Transverse colon (tissue), 4 donors: ENCODE measurements around the gene UBIAD1. TPM values are rescaled to one million over a fixed set of nuclear protein-coding genes. Genes with fewer than 3 reads are reported as not detected.

ENCODE experiments used
- DNase-seq: peaks from one replicate; pipeline ENCODE4 v3.0.0-alpha.2; 2019
- H3K27ac ChIP-seq, 4 donors: fragments of 200-600 bp; sonication (generic); 2 replicates each; pipeline ENCODE4 v1.5.1; 2016 to 2018; ENCODE audit warnings: inconsistent platforms in 4 of 4
- H3K27me3 ChIP-seq: fragments of 200-600 bp; sonication (generic); 2 replicates; pipeline ENCODE4 v1.5.1; 2017; ENCODE audit warnings: inconsistent platforms
- H3K36me3 ChIP-seq, 4 donors: fragments of 200-600 bp; sonication (generic); 2 replicates each; pipeline ENCODE4 v1.5.1; 2017 to 2019; ENCODE audit warnings: inconsistent platforms in 4 of 4
- H3K4me1 ChIP-seq, 4 donors: fragments of 200-600 bp; sonication (generic); 2 replicates each; pipeline ENCODE4 v1.5.1; 2017 to 2020; ENCODE audit warnings: inconsistent platforms in 4 of 4
- H3K4me3 ChIP-seq, 4 donors: fragments of 200-600 bp; sonication (generic); 1 replicate in 1 of 4; 2 replicates in 3 of 4; pipeline versions ENCODE4 v1.5.1 to v1.6.1; 2017 to 2019; ENCODE audit warnings: inconsistent platforms in 4 of 4
- H3K9me3 ChIP-seq, 2 donors: fragments of 200-600 bp; sonication (generic); 2 replicates each; pipeline ENCODE4 v1.5.1; 2017 to 2019; ENCODE audit warnings: inconsistent platforms in 2 of 2
- CTCF ChIP-seq, 5 experiments: fragments of 200-600 bp in 3 of 5; fragments of 450-650 bp in 2 of 5; sonication (generic) in 3 of 5; IDR thresholded peaks; 1 replicate in 2 of 5; 2 replicates in 3 of 5; pipeline ENCODE4 v1.5.1; 2016 to 2017; ENCODE audit warnings: antibody characterized with exemption in 5 of 5, inconsistent platforms in 3 of 5, mild to moderate bottlenecking in 2 of 5, moderate library complexity in 1 of 5
- EP300 ChIP-seq: sonication (generic); formaldehyde crosslinking; IDR thresholded peaks from one replicate; pipeline ENCODE4 v1.6.1; 2017; ENCODE audit warnings: antibody characterized with exemption, low read depth
- POLR2A ChIP-seq: fragments of 450-650 bp; IDR thresholded peaks from one replicate; pipeline ENCODE4 v1.6.1; 2016; ENCODE audit warnings: antibody characterized with exemption, mild to moderate bottlenecking, moderate library complexity
- POLR2AphosphoS5 ChIP-seq, 3 donors: sonication (generic); formaldehyde crosslinking; IDR thresholded peaks; one replicate each; pipeline ENCODE4 v1.6.1; 2016; ENCODE audit warnings: antibody characterized with exemption in 3 of 3
- WGBS, 2 donors: methylation state at CpG; one replicate each; pipeline ENCODE4 v1.1.5; 2018; ENCODE audit warnings: low coverage in 1 of 2; 5-methylcytosine and 5-hydroxymethylcytosine counted together
- in situ Hi-C, 4 donors: fragments of 200-750 bp; cut with MboI; loops; one replicate each; pipeline versions ENCODE4 v1.15.0 to v1.15.1; 2017; ENCODE audit warnings: low sequenced_read_pairs in 3 of 4, low pct_ligation_motif_present in 1 of 4, low pct_unique_long_range_greater_than_20kb in 1 of 4
- intact Hi-C: fragments of 100-400 bp; cut with DNase I; formaldehyde crosslinking; loops from one replicate; pipeline ENCODE4 v1.15.1; 2023; ENCODE audit warnings: low total_unique reads
- total RNA-seq, 4 donors: library from RNA; depleted of rRNA; stranded (reverse); fragments of >200 nt; gene quantifications; one replicate each; pipeline ENCODE4 v1.1.0, GENCODE V29; 2016

Gene UBIAD1
- total RNA-seq, 4 donors from 2014 or later, result 8.6 to 12.3 (median 10.8) TPM

GRCh38 chr1:11320153-11320936 is 47.3 kb downstream of the UBIAD1 start:
- Histone ChIP-seq H3K27me3 (peaks cover 16% of the 10 kb centered on the region), H3K36me3 (no peaks in the 10 kb centered on the region), H3K9me3 (no peaks in the 10 kb centered on the region), H3K27ac (no peak overlapping the region), H3K4me1 (no peaks in the 10 kb centered on the region), H3K4me3 (no peak overlapping the region)
- in situ Hi-C loops (no loop called here), intact Hi-C loops (no loop called here)
- WGBS, 2 donors, result 31% methylated on average over 11 of the region's 15 CpGs; no CpG with 5 or more reads in 1 of the 2 donors
- DNase-seq, result no peak
- no peak for TF ChIP-seq POLR2A
- peak in 3 of 5 experiments; percentile 11 to 33 (median 29) for TF ChIP-seq CTCF (IDR thresholded peaks at IDR 0.05)

DNA sequence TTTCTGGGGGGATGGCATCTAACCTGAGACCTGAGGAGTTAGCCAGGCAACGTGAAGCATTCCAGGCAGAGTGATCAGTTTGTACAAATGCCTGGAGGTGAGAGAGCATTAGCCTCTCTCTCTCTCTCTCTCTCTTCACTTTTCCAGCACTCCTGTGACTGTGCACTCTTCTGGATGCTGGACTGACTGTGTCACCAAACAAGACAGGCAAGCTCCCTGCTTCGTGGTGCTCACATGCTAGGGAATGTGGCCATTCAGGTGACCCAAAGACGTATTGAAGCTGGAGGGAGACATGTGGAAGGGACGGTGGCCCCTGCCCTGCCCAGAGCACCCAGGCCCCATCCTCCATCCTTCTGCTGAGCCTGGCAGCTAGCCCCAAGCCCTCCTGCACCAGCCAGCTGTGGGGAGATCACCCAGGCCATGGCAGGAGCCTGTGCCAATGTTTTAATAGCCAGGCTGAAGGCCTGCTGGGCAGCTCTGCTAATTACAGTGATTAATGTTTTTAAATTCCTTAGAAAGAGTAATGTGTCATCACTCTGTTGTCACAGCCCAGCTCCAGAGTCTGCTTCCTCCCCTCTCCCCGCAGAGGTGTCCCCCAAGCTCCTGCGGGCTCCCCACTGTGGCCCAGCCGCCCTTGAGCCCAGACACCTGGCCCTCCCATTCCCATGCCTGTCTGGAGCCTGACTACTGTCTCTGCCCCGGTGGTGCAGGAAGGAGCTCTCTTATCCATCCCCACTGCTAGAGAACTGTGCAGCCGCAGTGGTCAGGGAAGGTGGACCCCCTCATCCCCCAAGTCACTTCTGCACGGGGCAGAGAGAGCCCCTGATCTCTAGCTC is 48.9 kb downstream of the UBIAD1 start:
- WGBS, 2 donors, result 27 to 69% methylated on average over 2 to 10 of the region's 10 CpGs
- no peaks in the 10 kb centered on the region for H3K9me3 ChIP-seq
- H3K27me3 ChIP-seq, result peaks cover 16% of the 10 kb centered on the region
- TF ChIP-seq POLR2A (no peak), EP300 (no peak), CTCF (IDR thresholded peaks at IDR 0.05) (no peak), POLR2AphosphoS5 (IDR thresholded peaks at IDR 0.05) (no peak)
- H3K4me3 ChIP-seq, result no peak overlapping the region
- H3K27ac ChIP-seq, result no peak overlapping the region
- H3K4me1 ChIP-seq, result no peaks in the 10 kb centered on the region
- no peaks in the 10 kb centered on the region for H3K36me3 ChIP-seq
- intact Hi-C loops, result no loop called here
- in situ Hi-C loops, result no loop called here
- no peak for DNase-seq

GRCh38 chr1:11324567-11325165 is 51.7 kb downstream of the UBIAD1 start:
- TF ChIP-seq POLR2AphosphoS5 (IDR thresholded peaks at IDR 0.05) (no peak), CTCF (IDR thresholded peaks at IDR 0.05) (no peak), EP300 (no peak), POLR2A (no peak)
- Histone ChIP-seq H3K27me3 (peaks cover 14% of the 10 kb centered on the region), H3K4me3 (no peak overlapping the region), H3K27ac (no peak overlapping the region), H3K4me1 (no peaks in the 10 kb centered on the region), H3K9me3 (no peaks in the 10 kb centered on the region), H3K36me3 (no peaks in the 10 kb centered on the region)
- 68 to 71% methylated on average over 9 to 17 of the region's 17 CpGs for WGBS, 2 donors
- in situ Hi-C loops (loop anchor here in 2 of 4 donors (25.0 kb wide), 1 partner anchor 313 kb away; no protein-coding TSS in a partner anchor), intact Hi-C loops (no loop called here)
- no peak for DNase-seq

- 25 to 77% methylated on average over 1 to 4 of the region's 4 CpGs for WGBS, 2 donors
- intact Hi-C loops, result no loop called here
- Histone ChIP-seq H3K4me1 (no peaks in the 10 kb centered on the region), H3K4me3 (no peak overlapping the region), H3K9me3 (no peaks in the 10 kb centered on the region), H3K27me3 (peaks cover 5% of the 10 kb centered on the region), H3K27ac (no peak overlapping the region), H3K36me3 (no peaks in the 10 kb centered on the region)
- TF ChIP-seq EP300 (no peak), CTCF (IDR thresholded peaks at IDR 0.05) (no peak), POLR2A (no peak), POLR2AphosphoS5 (IDR thresholded peaks at IDR 0.05) (no peak)
- no peak for DNase-seq
- in situ Hi-C loops, result loop anchor here in 2 of 4 donors (25.0 kb wide), 1 partner anchor 311 kb away; no protein-coding TSS in a partner anchor
These were observed 53.1 kb downstream of the UBIAD1 start for GRCh38 chr1:11326070-11326469.
